ENCODE measurements around the gene RAI2.

Gene RAI2

GRCh38 chrX:17859609-17860178 lies 1.4 kb downstream of the RAI2 start:
- H2BK5ac ChIP-seq (ENCODE audit: low read length), result no peak overlapping the region
- no peak overlapping the region for H3K27ac ChIP-seq (replicated peaks; ENCODE audit: low read length)
- no peak overlapping the region for H2BK15ac ChIP-seq (ENCODE audit: low read length)
- H2AFZ ChIP-seq (ENCODE audit: low read length), result peak overlapping the region; percentile 88
- no peak overlapping the region for H2BK120ac ChIP-seq (ENCODE audit: low read depth, low read length)
- H2AK5ac ChIP-seq (ENCODE audit: low read depth, low read length), result no peak overlapping the region
- H3K23ac ChIP-seq (ENCODE audit: low read depth, low read length, poor library complexity), result no peak overlapping the region
- WGBS, 2 donors (ENCODE audit: extremely low coverage in 2 of 2, insufficient read length in 2 of 2, insufficient replicate concordance in 1 of 2), result no CpG with 5 or more reads among the region's 23 CpGs
- H2BK12ac ChIP-seq (ENCODE audit: low read length), result no peak overlapping the region
- H3K4me1 ChIP-seq (ENCODE audit: control insufficient read depth in 2 of 2, insufficient read depth in 1 of 2, low read depth in 1 of 2, low read length in 2 of 2), result peaks cover 0 to 3% of the 10 kb centered on the region in 2 donors
- H3K18ac ChIP-seq (ENCODE audit: low read length), result no peak overlapping the region
- H3K9ac ChIP-seq (ENCODE audit: low read depth, low read length, poor library complexity), result no peak overlapping the region
- H3K4ac ChIP-seq (ENCODE audit: low read length), result no peak overlapping the region
- DNase-seq (ENCODE audit: low spot score), result no peak
- H4K91ac ChIP-seq (ENCODE audit: low read depth, low read length, poor library complexity), result no peak overlapping the region
- no peaks in the 10 kb centered on the region for H3K36me3 ChIP-seq (replicated peaks in 1 of 2; ENCODE audit: control insufficient read depth in 2 of 2, insufficient read depth in 2 of 2, low read length in 2 of 2)
- H3K4me3 ChIP-seq (ENCODE audit: low read length in 2 of 2), result peak overlapping the region; percentile 43 to 79
- no peak overlapping the region for H4K8ac ChIP-seq (ENCODE audit: low read depth, low read length)
- no peak overlapping the region for H3K14ac ChIP-seq (ENCODE audit: low read length)
- peaks cover 0 to 86% (median 29%) of the 10 kb centered on the region in 3 experiments for H3K27me3 ChIP-seq (ENCODE audit: control insufficient read depth in 3 of 3, insufficient read depth in 3 of 3, low read depth in 1 of 3, low read length in 3 of 3)
- H3K79me1 ChIP-seq (ENCODE audit: low read depth, low read length), result no peaks in the 10 kb centered on the region
- peak overlapping the region; percentile 83 for H3K4me2 ChIP-seq (ENCODE audit: insufficient read depth, low read length, poor library complexity, severe bottlenecking)
- no peaks in the 10 kb centered on the region for H3K9me3 ChIP-seq (replicated peaks in 1 of 2; ENCODE audit: control insufficient read depth in 2 of 2, insufficient read depth in 1 of 2, low read depth in 1 of 2, low read length in 2 of 2)

DNA sequence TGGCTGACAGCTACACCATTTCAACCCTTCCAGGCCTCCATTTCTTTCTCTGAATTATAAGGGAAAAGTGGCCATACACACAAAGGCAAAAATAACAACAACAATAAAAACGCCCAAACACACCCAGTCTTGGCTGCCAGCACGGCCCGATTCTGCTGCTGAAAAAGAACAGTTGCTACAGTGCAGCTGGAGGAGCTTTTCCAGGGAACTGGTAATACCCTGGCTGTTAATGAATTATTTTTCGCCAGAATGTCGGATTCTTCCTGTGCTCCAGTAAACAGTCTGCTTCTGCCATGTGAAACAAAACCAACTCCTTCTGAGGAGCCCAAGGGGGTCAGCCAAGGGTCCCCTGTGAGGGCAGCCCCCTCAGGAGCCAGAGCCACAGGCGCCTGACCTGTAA lies 6.6 kb downstream of the RAI2 start:
- Histone ChIP-seq H3K79me1 (ENCODE audit: low read depth, low read length) (no peaks in the 10 kb centered on the region), H4K8ac (ENCODE audit: low read depth, low read length) (no peak overlapping the region), H3K36me3 (replicated peaks in 1 of 2; ENCODE audit: control insufficient read depth in 2 of 2, insufficient read depth in 2 of 2, low read length in 2 of 2) (no peaks in the 10 kb centered on the region), H3K23ac (ENCODE audit: low read depth, low read length, poor library complexity) (no peak overlapping the region), H3K4me1 (ENCODE audit: control insufficient read depth in 2 of 2, insufficient read depth in 1 of 2, low read depth in 1 of 2, low read length in 2 of 2) (peaks cover 0 to 3% of the 10 kb centered on the region in 2 donors), H3K4me3 (ENCODE audit: low read length in 2 of 2) (no peak overlapping the region), H3K9me3 (replicated peaks in 1 of 2; ENCODE audit: control insufficient read depth in 2 of 2, insufficient read depth in 1 of 2, low read depth in 1 of 2, low read length in 2 of 2) (no peaks in the 10 kb centered on the region), H3K27me3 (ENCODE audit: control insufficient read depth in 3 of 3, insufficient read depth in 3 of 3, low read depth in 1 of 3, low read length in 3 of 3) (peaks cover 0 to 72% (median 14%) of the 10 kb centered on the region in 3 experiments), H2AFZ (ENCODE audit: low read length) (no peak overlapping the region), H2BK5ac (ENCODE audit: low read length) (no peak overlapping the region), H3K9ac (ENCODE audit: low read depth, low read length, poor library complexity) (no peak overlapping the region), H3K4ac (ENCODE audit: low read length) (no peak overlapping the region), H3K18ac (ENCODE audit: low read length) (no peak overlapping the region), H2AK5ac (ENCODE audit: low read depth, low read length) (no peak overlapping the region), H4K91ac (ENCODE audit: low read depth, low read length, poor library complexity) (no peak overlapping the region), H3K4me2 (ENCODE audit: insufficient read depth, low read length, poor library complexity, severe bottlenecking) (no peak overlapping the region), H3K27ac (replicated peaks; ENCODE audit: low read length) (no peak overlapping the region), H2BK120ac (ENCODE audit: low read depth, low read length) (no peak overlapping the region), H3K14ac (ENCODE audit: low read length) (no peak overlapping the region), H2BK12ac (ENCODE audit: low read length) (no peak overlapping the region), H2BK15ac (ENCODE audit: low read length) (no peak overlapping the region)
- no peak for DNase-seq (ENCODE audit: low spot score)
- no CpG with 5 or more reads among the region's 6 CpGs for WGBS, 2 donors (ENCODE audit: extremely low coverage in 2 of 2, insufficient read length in 2 of 2, insufficient replicate concordance in 1 of 2)

- Histone ChIP-seq H3K23ac (ENCODE audit: low read depth, low read length, poor library complexity) (no peak overlapping the region), H2BK120ac (ENCODE audit: low read depth, low read length) (no peak overlapping the region), H3K4me2 (ENCODE audit: insufficient read depth, low read length, poor library complexity, severe bottlenecking) (no peak overlapping the region), H3K79me1 (ENCODE audit: low read depth, low read length) (peaks cover 2% of the 10 kb centered on the region), H3K4me1 (ENCODE audit: control insufficient read depth in 2 of 2, insufficient read depth in 1 of 2, low read depth in 1 of 2, low read length in 2 of 2) (peaks cover 0 to 3% of the 10 kb centered on the region in 2 donors), H3K36me3 (replicated peaks in 1 of 2; ENCODE audit: control insufficient read depth in 2 of 2, insufficient read depth in 2 of 2, low read length in 2 of 2) (no peaks in the 10 kb centered on the region), H3K9ac (ENCODE audit: low read depth, low read length, poor library complexity) (no peak overlapping the region), H2BK5ac (ENCODE audit: low read length) (no peak overlapping the region), H3K18ac (ENCODE audit: low read length) (no peak overlapping the region), H4K91ac (ENCODE audit: low read depth, low read length, poor library complexity) (no peak overlapping the region), H2AK5ac (ENCODE audit: low read depth, low read length) (no peak overlapping the region), H3K27me3 (ENCODE audit: control insufficient read depth in 3 of 3, insufficient read depth in 3 of 3, low read depth in 1 of 3, low read length in 3 of 3) (peaks cover 0 to 71% (median 9%) of the 10 kb centered on the region in 3 experiments), H3K14ac (ENCODE audit: low read length) (no peak overlapping the region), H3K4ac (ENCODE audit: low read length) (no peak overlapping the region), H3K27ac (replicated peaks; ENCODE audit: low read length) (no peak overlapping the region), H2BK15ac (ENCODE audit: low read length) (no peak overlapping the region), H4K8ac (ENCODE audit: low read depth, low read length) (no peak overlapping the region), H3K9me3 (replicated peaks in 1 of 2; ENCODE audit: control insufficient read depth in 2 of 2, insufficient read depth in 1 of 2, low read depth in 1 of 2, low read length in 2 of 2) (no peaks in the 10 kb centered on the region), H2AFZ (ENCODE audit: low read length) (no peak overlapping the region), H2BK12ac (ENCODE audit: low read length) (no peak overlapping the region), H3K4me3 (ENCODE audit: low read length in 2 of 2) (no peak overlapping the region)
- no peak for DNase-seq (ENCODE audit: low spot score)
- no CpG with 5 or more reads among the region's 2 CpGs for WGBS, 2 donors (ENCODE audit: extremely low coverage in 2 of 2, insufficient read length in 2 of 2, insufficient replicate concordance in 1 of 2)
Measured at GRCh38 chrX:17854069-17854468, 7.0 kb downstream of the RAI2 start.

- Histone ChIP-seq H3K4me2 (ENCODE audit: insufficient read depth, low read length, poor library complexity, severe bottlenecking) (no peak overlapping the region), H3K27ac (replicated peaks; ENCODE audit: low read length) (no peak overlapping the region)
Measured at GRCh38 chrX:17851874-17852273, 9.2 kb downstream of the RAI2 start.

More at GRCh38 chrX:17851874-17852273, 9.2 kb downstream of the RAI2 start:
- no peak overlapping the region for H3K18ac ChIP-seq (ENCODE audit: low read length)
- no CpG with 5 or more reads among the region's 7 CpGs for WGBS, 2 donors (ENCODE audit: extremely low coverage in 2 of 2, insufficient read length in 2 of 2, insufficient replicate concordance in 1 of 2)
- no peak overlapping the region for H2BK120ac ChIP-seq (ENCODE audit: low read depth, low read length)
- peaks cover 2% of the 10 kb centered on the region for H3K79me1 ChIP-seq (ENCODE audit: low read depth, low read length)
- no peak overlapping the region for H2BK5ac ChIP-seq (ENCODE audit: low read length)
- H2AFZ ChIP-seq (ENCODE audit: low read length), result no peak overlapping the region
- DNase-seq (ENCODE audit: low spot score), result no peak
- no peak overlapping the region for H3K4ac ChIP-seq (ENCODE audit: low read length)
- H3K9me3 ChIP-seq (replicated peaks in 1 of 2; ENCODE audit: control insufficient read depth in 2 of 2, insufficient read depth in 1 of 2, low read depth in 1 of 2, low read length in 2 of 2), result no peaks in the 10 kb centered on the region
- no peak overlapping the region for H3K4me3 ChIP-seq (ENCODE audit: low read length in 2 of 2)
- no peak overlapping the region for H2AK5ac ChIP-seq (ENCODE audit: low read depth, low read length)
- H3K23ac ChIP-seq (ENCODE audit: low read depth, low read length, poor library complexity), result no peak overlapping the region
- no peak overlapping the region for H3K9ac ChIP-seq (ENCODE audit: low read depth, low read length, poor library complexity)
- H4K91ac ChIP-seq (ENCODE audit: low read depth, low read length, poor library complexity), result no peak overlapping the region
- H3K27me3 ChIP-seq (ENCODE audit: control insufficient read depth in 3 of 3, insufficient read depth in 3 of 3, low read depth in 1 of 3, low read length in 3 of 3), result peaks cover 0 to 61% (median 0%) of the 10 kb centered on the region in 3 experiments
- H3K4me1 ChIP-seq (ENCODE audit: control insufficient read depth in 2 of 2, insufficient read depth in 1 of 2, low read depth in 1 of 2, low read length in 2 of 2), result peaks cover 0 to 4% of the 10 kb centered on the region in 2 donors
- H2BK12ac ChIP-seq (ENCODE audit: low read length), result no peak overlapping the region
- no peak overlapping the region for H2BK15ac ChIP-seq (ENCODE audit: low read length)
- H3K14ac ChIP-seq (ENCODE audit: low read length), result no peak overlapping the region
- H4K8ac ChIP-seq (ENCODE audit: low read depth, low read length), result no peak overlapping the region
- H3K36me3 ChIP-seq (replicated peaks in 1 of 2; ENCODE audit: control insufficient read depth in 2 of 2, insufficient read depth in 2 of 2, low read length in 2 of 2), result no peaks in the 10 kb centered on the region

Data from neuronal stem cell (in vitro differentiated cells).